Mesenchymal stem cell (in vitro differentiated cells and primary cell): ENCODE data around the gene FRZB.

Source experiments
- DNase-seq: peaks from one replicate; pipeline ENCODE4 v3.0.0-alpha.2; 2013
- H2AFZ ChIP-seq: one replicate; pipeline ENCODE4 v1.6.1; 2013; ENCODE audit warnings: low read depth, mild to moderate bottlenecking, control low read depth, inconsistent platforms, low read length, moderate library complexity
- H2AK5ac ChIP-seq: 2 replicates; pipeline ENCODE4 v1.6.1; 2013; ENCODE audit warnings: low read length, moderate library complexity, mild to moderate bottlenecking, inconsistent platforms; ENCODE audit not compliant: severe bottlenecking
- H2BK120ac ChIP-seq: one replicate; pipeline ENCODE4 v1.6.1; 2013; ENCODE audit warnings: low read depth, mild to moderate bottlenecking, inconsistent platforms, low read length, moderate library complexity
- H2BK12ac ChIP-seq, 2 experiments: one replicate each; pipeline ENCODE4 v1.6.1; 2013; ENCODE audit warnings: inconsistent platforms in 2 of 2, low read length in 2 of 2, mild to moderate bottlenecking in 2 of 2, moderate library complexity in 2 of 2, control low read depth in 1 of 2
- H2BK15ac ChIP-seq: one replicate; pipeline ENCODE4 v1.6.1; 2013; ENCODE audit warnings: mild to moderate bottlenecking, low read depth, inconsistent platforms; ENCODE audit not compliant: poor library complexity, severe bottlenecking
- H2BK5ac ChIP-seq: 2 replicates; pipeline ENCODE4 v1.6.1; 2013; ENCODE audit warnings: low read depth, mild to moderate bottlenecking, low read length, control low read depth, inconsistent platforms; ENCODE audit not compliant: poor library complexity, severe bottlenecking
- H3K14ac ChIP-seq, 2 experiments: one replicate each; pipeline ENCODE4 v1.6.1; 2013; ENCODE audit warnings: inconsistent platforms in 2 of 2, low read length in 2 of 2, control low read depth in 1 of 2, mild to moderate bottlenecking in 1 of 2, moderate library complexity in 1 of 2
- H3K18ac ChIP-seq, 2 experiments: one replicate each; pipeline ENCODE4 v1.6.1; 2013; ENCODE audit warnings: inconsistent platforms in 2 of 2, low read length in 2 of 2, control low read depth in 1 of 2, low read depth in 1 of 2, mild to moderate bottlenecking in 1 of 2
- H3K23ac ChIP-seq, 2 experiments: one replicate each; pipeline ENCODE4 v1.6.1; 2013; ENCODE audit warnings: inconsistent platforms in 2 of 2, low read length in 2 of 2, mild to moderate bottlenecking in 2 of 2, moderate library complexity in 2 of 2, control low read depth in 1 of 2
- H3K27ac ChIP-seq: 2 replicates; pipeline ENCODE4 v1.5.1; 2013; ENCODE audit warnings: mild to moderate bottlenecking, moderate library complexity, low read length, control low read depth, inconsistent platforms; ENCODE audit not compliant: poor library complexity, severe bottlenecking
- H3K27me3 ChIP-seq, 2 experiments: 2 replicates each; pipeline versions ENCODE4 v1.6.1 to v1.7.0; 2013; ENCODE audit warnings: low read length in 2 of 2, mild to moderate bottlenecking in 2 of 2, moderate library complexity in 2 of 2, control low read depth in 1 of 2, inconsistent platforms in 1 of 2; ENCODE audit not compliant: control insufficient read depth in 1 of 2, insufficient read depth in 1 of 2
- H3K36me3 ChIP-seq, 2 experiments: 2 replicates each; pipeline versions ENCODE4 v1.6.1 to v1.7.0; 2013; ENCODE audit warnings: low read length in 2 of 2, control low read depth in 1 of 2, inconsistent platforms in 1 of 2, low read depth in 1 of 2, mild to moderate bottlenecking in 1 of 2; ENCODE audit not compliant: insufficient read depth in 2 of 2, control insufficient read depth in 1 of 2
- H3K4ac ChIP-seq, 2 experiments: one replicate each; pipeline ENCODE4 v1.6.1; 2013; ENCODE audit warnings: inconsistent platforms in 2 of 2, low read length in 2 of 2, mild to moderate bottlenecking in 2 of 2, moderate library complexity in 2 of 2, control low read depth in 1 of 2, low read depth in 1 of 2
- H3K4me1 ChIP-seq: 2 replicates; pipeline ENCODE4 v1.6.1; 2013; ENCODE audit warnings: low read depth, low read length, control low read depth; ENCODE audit not compliant: control insufficient read depth, insufficient read depth
- H3K4me2 ChIP-seq: 2 replicates; pipeline ENCODE4 v1.6.1; 2013; ENCODE audit warnings: low read length, mild to moderate bottlenecking, inconsistent platforms; ENCODE audit not compliant: poor library complexity, severe bottlenecking
- H3K4me3 ChIP-seq, 2 experiments: 2 replicates each; pipeline versions ENCODE4 v1.5.1 to v1.7.0; 2013; ENCODE audit warnings: low read length in 2 of 2, mild to moderate bottlenecking in 2 of 2, control low read depth in 1 of 2, low read depth in 1 of 2; ENCODE audit not compliant: insufficient read depth in 1 of 2
- H3K79me1 ChIP-seq: replicated peaks from 2 replicates; pipeline ENCODE4 v1.6.1; 2013; ENCODE audit warnings: mild to moderate bottlenecking, control low read depth, low read length, inconsistent platforms; ENCODE audit not compliant: poor library complexity, severe bottlenecking
- H3K9ac ChIP-seq: 2 replicates; pipeline ENCODE4 v1.7.0; 2013; ENCODE audit warnings: mild to moderate bottlenecking, low read length, moderate library complexity
- H3K9me3 ChIP-seq: 2 replicates; pipeline ENCODE4 v1.7.0; 2013; ENCODE audit warnings: mild to moderate bottlenecking, low read length; ENCODE audit not compliant: control insufficient read depth
- H4K8ac ChIP-seq: one replicate; pipeline ENCODE4 v1.6.1; 2013; ENCODE audit warnings: inconsistent platforms, mild to moderate bottlenecking, low read length, moderate library complexity
- H4K91ac ChIP-seq: one replicate; pipeline ENCODE4 v1.6.1; 2013; ENCODE audit warnings: mild to moderate bottlenecking, low read length, inconsistent platforms
- WGBS: methylation state at CpG from one replicate; pipeline ENCODE4 v1.1.7; 2013; ENCODE audit warnings: mixed read lengths; 5-methylcytosine and 5-hydroxymethylcytosine counted together

FRZB gene

DNA sequence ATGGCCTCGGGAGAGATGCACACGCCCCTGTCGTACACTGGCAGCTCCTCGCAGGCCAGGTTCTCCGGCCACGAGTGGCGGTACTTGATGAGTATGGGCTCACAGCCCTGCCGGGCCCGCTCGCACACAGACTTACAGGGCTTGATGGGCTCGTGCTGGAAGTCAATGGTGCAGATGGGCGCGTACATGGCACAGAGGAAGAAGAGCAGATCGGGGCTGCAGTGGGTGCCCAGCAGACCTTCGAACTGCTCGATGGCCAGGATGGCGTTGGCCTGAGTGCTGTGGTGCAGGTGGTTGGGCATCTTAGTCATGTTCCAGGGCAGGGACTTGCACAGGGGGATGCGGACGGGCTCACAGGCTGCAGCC, 359 bp downstream of the FRZB start:
- Histone ChIP-seq H3K27ac (no peak overlapping the region), H3K9ac (peak overlapping the region; percentile 24), H3K18ac (peak overlapping the region; percentile 52 to 94), H3K36me3 (no peaks in the 10 kb centered on the region), H3K4me3 (peak overlapping the region; percentile 38 to 88), H4K8ac (no peak overlapping the region), H4K91ac (no peak overlapping the region), H2BK12ac (peak overlapping the region in 1 of 2 experiments; percentile 90), H2AK5ac (no peak overlapping the region), H3K4me2 (peak overlapping the region; percentile 99), H3K23ac (peak overlapping the region in 1 of 2 experiments; percentile 99), H3K14ac (peak overlapping the region in 1 of 2 experiments; percentile 94), H3K4me1 (peaks cover 13% of the 10 kb centered on the region), H3K79me1 (no peaks in the 10 kb centered on the region), H3K27me3 (peaks cover 0 to 11% of the 10 kb centered on the region in 2 experiments), H2AFZ (peak overlapping the region; percentile 74), H2BK15ac (no peak overlapping the region), H2BK5ac (no peak overlapping the region), H3K9me3 (no peaks in the 10 kb centered on the region), H3K4ac (peak overlapping the region; percentile 22 to 42), H2BK120ac (no peak overlapping the region)
- WGBS, result 7% methylated on average over 19 of the region's 19 CpGs
- DNase-seq, result peak; percentile 48

GRCh38 chr2:182864949-182865570, 1.4 kb downstream of the FRZB start:
- H2AK5ac ChIP-seq, result no peak overlapping the region
- WGBS, result 68% methylated on average over 2 of the region's 4 CpGs
- no peak overlapping the region for H3K4me2 ChIP-seq
- H4K91ac ChIP-seq, result no peak overlapping the region
- H3K9ac ChIP-seq, result no peak overlapping the region
- H3K18ac ChIP-seq, result no peak overlapping the region
- DNase-seq, result no peak
- H3K4me1 ChIP-seq, result peaks cover 13% of the 10 kb centered on the region
- H3K27me3 ChIP-seq, result peaks cover 0 to 11% of the 10 kb centered on the region in 2 experiments
- no peak overlapping the region for H2BK5ac ChIP-seq
- no peak overlapping the region for H2AFZ ChIP-seq
- no peak overlapping the region for H2BK12ac ChIP-seq
- H3K36me3 ChIP-seq, result no peaks in the 10 kb centered on the region
- no peak overlapping the region for H4K8ac ChIP-seq
- H2BK120ac ChIP-seq, result no peak overlapping the region
- no peak overlapping the region for H2BK15ac ChIP-seq
- H3K79me1 ChIP-seq, result no peaks in the 10 kb centered on the region
- no peak overlapping the region for H3K14ac ChIP-seq
- H3K9me3 ChIP-seq, result no peaks in the 10 kb centered on the region
- no peak overlapping the region for H3K27ac ChIP-seq
- no peak overlapping the region for H3K4ac ChIP-seq
- H3K23ac ChIP-seq, result no peak overlapping the region
- no peak overlapping the region for H3K4me3 ChIP-seq

GRCh38 chr2:182863642-182864041, 2.8 kb downstream of the FRZB start:
- Histone ChIP-seq H3K27me3 (peaks cover 0 to 11% of the 10 kb centered on the region in 2 experiments), H3K4ac (no peak overlapping the region), H3K9ac (no peak overlapping the region), H3K36me3 (no peaks in the 10 kb centered on the region), H3K23ac (no peak overlapping the region), H4K8ac (no peak overlapping the region), H3K14ac (no peak overlapping the region), H2BK15ac (peak overlapping the region; percentile 50), H2BK120ac (no peak overlapping the region), H3K4me2 (no peak overlapping the region), H2AFZ (no peak overlapping the region), H2BK5ac (no peak overlapping the region), H2AK5ac (no peak overlapping the region), H2BK12ac (no peak overlapping the region), H4K91ac (no peak overlapping the region), H3K4me3 (no peak overlapping the region), H3K18ac (peak overlapping the region in 1 of 2 experiments; percentile 18), H3K9me3 (no peaks in the 10 kb centered on the region), H3K4me1 (peaks cover 13% of the 10 kb centered on the region), H3K27ac (no peak overlapping the region), H3K79me1 (no peaks in the 10 kb centered on the region)
- no peak for DNase-seq

DNA sequence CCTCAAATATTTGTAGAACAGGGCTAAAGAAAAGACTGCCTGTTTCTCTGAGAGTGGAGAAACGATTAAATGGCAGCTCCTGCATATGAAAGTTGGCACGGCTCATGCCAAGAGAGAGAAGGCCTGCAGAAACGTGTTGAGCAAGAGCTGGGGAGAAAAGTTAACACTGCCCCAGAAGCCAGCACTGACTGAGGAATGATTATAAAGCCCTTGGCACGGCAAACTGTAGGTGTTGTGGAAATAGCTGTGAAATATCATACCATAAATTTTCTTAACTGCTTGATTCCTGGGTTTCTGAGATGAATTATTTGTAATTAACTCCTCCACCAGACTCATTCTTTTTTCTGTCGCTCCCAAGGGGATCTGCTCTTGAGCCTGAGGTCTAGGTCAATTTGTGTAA, 4.3 kb downstream of the FRZB start:
- Histone ChIP-seq H2AK5ac (no peak overlapping the region), H4K91ac (no peak overlapping the region), H3K4me3 (no peak overlapping the region), H3K27me3 (peaks cover 0 to 11% of the 10 kb centered on the region in 2 experiments), H2BK5ac (no peak overlapping the region), H2BK12ac (no peak overlapping the region), H3K14ac (no peak overlapping the region), H2AFZ (no peak overlapping the region), H3K36me3 (no peaks in the 10 kb centered on the region), H3K79me1 (no peaks in the 10 kb centered on the region), H2BK120ac (no peak overlapping the region), H3K9ac (no peak overlapping the region), H3K4me1 (peaks cover 9% of the 10 kb centered on the region), H3K4me2 (no peak overlapping the region), H3K23ac (no peak overlapping the region), H3K4ac (no peak overlapping the region), H3K18ac (no peak overlapping the region), H4K8ac (no peak overlapping the region), H3K27ac (no peak overlapping the region), H3K9me3 (no peaks in the 10 kb centered on the region), H2BK15ac (no peak overlapping the region)
- DNase-seq, result no peak
- WGBS, result 82% methylated on average over 3 of the region's 5 CpGs
